Caco-2 (cell line): Measurements from ENCODE around the gene SNRNP40. TPM values are rescaled to one million over a fixed set of nuclear protein-coding genes. Genes with fewer than 3 reads are reported as not detected.
A peak's percentile ranks its signal among the peaks of the same experiment; 100 is the strongest.

Source experiments
- BruUV-seq: library from RNA; stranded (reverse); fragments of 400-500 nt; replicated peaks from 2 replicates; lab custom pipeline; 2021; lab: Mats Ljungman, UMichigan
- CTCF ChIA-PET: fragments of 300-600 bp; sonication (Branson Sonifier 250); formaldehyde crosslinking; loops from one replicate; lab custom pipeline; 2022; ENCODE audit warnings: antibody characterized with exemption; lab: Charles Lee
- POLR2A ChIA-PET: fragments of 300-600 bp; sonication (Branson Sonifier 250); formaldehyde crosslinking; loops from one replicate; lab custom pipeline; 2022; ENCODE audit warnings: antibody characterized with exemption; lab: Charles Lee
- DNase-seq, 2 experiments: peaks; one replicate each; pipeline versions ENCODE4 v3.0.0 to v3.0.0-alpha.2; 2020 to 2022
- H3K27me3 ChIP-seq: replicated peaks from 2 replicates; pipeline ENCODE4 v1.6.0; 2011; ENCODE audit warnings: low read length; ENCODE audit not compliant: control insufficient read depth, insufficient read depth
- H3K36me3 ChIP-seq: 2 replicates; pipeline ENCODE4 v1.5.1; 2011; ENCODE audit warnings: low read length; ENCODE audit not compliant: control insufficient read depth, insufficient read depth
- H3K4me1 ChIP-seq: fragments of 250-450 bp; sonication (Bioruptor Pico); 2 replicates; pipeline ENCODE4 v1.5.1; 2020; ENCODE audit warnings: mild to moderate bottlenecking
- H3K4me3 ChIP-seq: 2 replicates; pipeline ENCODE4 v1.5.1; 2011; ENCODE audit warnings: low read depth, mild to moderate bottlenecking, control low read depth, low read length
- H3K9me3 ChIP-seq: fragments of 250-450 bp; sonication (Bioruptor Pico); 2 replicates; pipeline ENCODE4 v1.5.1; 2020; ENCODE audit warnings: mild to moderate bottlenecking, moderate library complexity
- H3K27ac Mint-ChIP-seq: one replicate; pipeline ENCODE4 v1.8.0; 2022; ENCODE audit warnings: mixed read lengths; ENCODE audit not compliant: unreplicated experiment
- H3K27me3 Mint-ChIP-seq: one replicate; pipeline ENCODE4 v1.8.0; 2022; ENCODE audit warnings: mixed read lengths; ENCODE audit not compliant: insufficient read depth, unreplicated experiment
- H3K36me3 Mint-ChIP-seq: one replicate; pipeline ENCODE4 v1.8.0; 2022; ENCODE audit warnings: mild to moderate bottlenecking, mixed read lengths; ENCODE audit not compliant: insufficient read depth, unreplicated experiment
- H3K4me1 Mint-ChIP-seq: one replicate; pipeline ENCODE4 v1.8.0; 2022; ENCODE audit warnings: low read depth, mixed read lengths; ENCODE audit not compliant: unreplicated experiment
- H3K4me3 Mint-ChIP-seq: one replicate; pipeline ENCODE4 v1.8.0; 2022; ENCODE audit warnings: mild to moderate bottlenecking, moderate library complexity, mixed read lengths; ENCODE audit not compliant: unreplicated experiment
- H3K9me3 Mint-ChIP-seq: one replicate; pipeline ENCODE4 v1.8.0; 2022; ENCODE audit warnings: mixed read lengths; ENCODE audit not compliant: unreplicated experiment
- CTCF ChIP-seq, 2 experiments: fragments of 200-600 bp in 1 of 2; IDR thresholded peaks; 1 replicate in 1 of 2; 2 replicates in 1 of 2; pipeline versions ENCODE4 v1.5.1 to v1.8.0; 2011 to 2022; ENCODE audit warnings: antibody characterized with exemption in 1 of 2, control low read depth in 1 of 2, inconsistent platforms in 1 of 2, low read depth in 1 of 2, low read length in 1 of 2, mild to moderate bottlenecking in 1 of 2, moderate library complexity in 1 of 2; ENCODE audit not compliant: insufficient read depth in 1 of 2, severe bottlenecking in 1 of 2, unreplicated experiment in 1 of 2
- intact Hi-C: fragments of 100-400 bp; cut with micrococcal nuclease; formaldehyde crosslinking; loops from one replicate; pipeline ENCODE4 v1.10.0; 2022; ENCODE audit not compliant: unreplicated experiment
- total RNA-seq: library from RNA; stranded (reverse); gene quantifications from 2 replicates; pipeline ENCODE4 v1.2.3, GENCODE V29; 2022

The SNRNP40 gene
- total RNA-seq, 1 experiment from 2014 or later: 49.5 TPM

GRCh38 chr1:31216016-31216415 is 80.6 kb downstream of the SNRNP40 start:
- no TSS peak for BruUV-seq
- no peak for TF ChIP-seq CTCF (IDR thresholded peaks at IDR 0.05; ENCODE audit: insufficient read depth in 1 of 2, low read depth in 1 of 2, low read length in 1 of 2, severe bottlenecking in 1 of 2, unreplicated experiment in 1 of 2)

GRCh38 chr1:31215065-31215570 is 81.5 kb downstream of the SNRNP40 start:
- no peaks in the 10 kb centered on the region for H3K4me1 Mint-ChIP-seq
- H3K4me3 ChIP-seq: no peak overlapping the region
- H3K4me1 ChIP-seq: no peaks in the 10 kb centered on the region
- no peaks in the 10 kb centered on the region for H3K36me3 ChIP-seq
- no peak for DNase-seq
- no TSS peak for BruUV-seq
- CTCF ChIA-PET: no interaction called here
- H3K27me3 ChIP-seq: no peaks in the 10 kb centered on the region
- no peaks in the 10 kb centered on the region for H3K9me3 ChIP-seq
- no peaks in the 10 kb centered on the region for H3K27me3 Mint-ChIP-seq
- intact Hi-C loops: no loop called here
- H3K9me3 Mint-ChIP-seq: no peaks in the 10 kb centered on the region
- H3K36me3 Mint-ChIP-seq: no peaks in the 10 kb centered on the region
- no peak for TF ChIP-seq CTCF (IDR thresholded peaks at IDR 0.05; ENCODE audit: insufficient read depth in 1 of 2, low read depth in 1 of 2, low read length in 1 of 2, severe bottlenecking in 1 of 2, unreplicated experiment in 1 of 2)
- H3K4me3 Mint-ChIP-seq: no peak overlapping the region
- H3K27ac Mint-ChIP-seq: no peak overlapping the region
- POLR2A ChIA-PET: no interaction called here

More at GRCh38 chr1:31216016-31216415, 80.6 kb downstream of the SNRNP40 start:
- H3K27me3 ChIP-seq: no peaks in the 10 kb centered on the region
- Mint-ChIP-seq H3K9me3 (no peaks in the 10 kb centered on the region), H3K27ac (no peak overlapping the region), H3K4me3 (no peak overlapping the region), H3K27me3 (no peaks in the 10 kb centered on the region), H3K36me3 (no peaks in the 10 kb centered on the region), H3K4me1 (no peaks in the 10 kb centered on the region)
- intact Hi-C loops: no loop called here
- POLR2A ChIA-PET: no interaction called here
- no peaks in the 10 kb centered on the region for H3K9me3 ChIP-seq
- no peaks in the 10 kb centered on the region for H3K36me3 ChIP-seq
- H3K4me1 ChIP-seq: no peaks in the 10 kb centered on the region
- CTCF ChIA-PET: no interaction called here
- DNase-seq: no peak
- H3K4me3 ChIP-seq: no peak overlapping the region

GRCh38 chr1:31214316-31215064 is 82.1 kb downstream of the SNRNP40 start:
- intact Hi-C loops: no loop called here
- Histone ChIP-seq H3K27me3 (no peaks in the 10 kb centered on the region), H3K4me1 (no peaks in the 10 kb centered on the region), H3K9me3 (no peaks in the 10 kb centered on the region), H3K4me3 (no peak overlapping the region), H3K36me3 (no peaks in the 10 kb centered on the region)
- peak in 1 of 2 experiments; percentile 21 for DNase-seq
- H3K4me1 Mint-ChIP-seq: no peaks in the 10 kb centered on the region
- no peak overlapping the region for H3K4me3 Mint-ChIP-seq
- POLR2A ChIA-PET: no interaction called here
- no peaks in the 10 kb centered on the region for H3K27me3 Mint-ChIP-seq
- no peak for TF ChIP-seq CTCF (IDR thresholded peaks at IDR 0.05; ENCODE audit: insufficient read depth in 1 of 2, low read depth in 1 of 2, low read length in 1 of 2, severe bottlenecking in 1 of 2, unreplicated experiment in 1 of 2)
- no TSS peak for BruUV-seq
- H3K27ac Mint-ChIP-seq: no peak overlapping the region
- no peaks in the 10 kb centered on the region for H3K36me3 Mint-ChIP-seq
- CTCF ChIA-PET: interaction anchor here (0.5 kb wide), 1 partner anchor 1128 kb away, joined by 3 read pairs; no protein-coding TSS in a partner anchor
- no peaks in the 10 kb centered on the region for H3K9me3 Mint-ChIP-seq

Other genes starting within 250 kb of the SNRNP40 start
- 92.3 and 93.7 TPM in 2 replicates for gene PUM1, start 231.1 kb downstream of the SNRNP40 start, total RNA-seq
- gene NKAIN1, start 56.9 kb downstream of the SNRNP40 start, total RNA-seq: 0.12 TPM in 1 of 2 replicates, not detected in the other
- gene ZCCHC17, start 244 bp upstream of the SNRNP40 start, total RNA-seq: 21.4 and 24.1 TPM in 2 replicates
- 12.1 and 13.0 TPM in 2 replicates for gene FABP3, start 76.3 kb upstream of the SNRNP40 start, total RNA-seq
- 29.5 and 30.0 TPM in 2 replicates for gene SERINC2, start 116.4 kb upstream of the SNRNP40 start, total RNA-seq